Liver (tissue), 9 donors: ENCODE measurements around the gene CDC14A. TPM values are rescaled to one million over a fixed set of nuclear protein-coding genes. Genes with fewer than 3 reads are reported as not detected.

Experiments used
- DNase-seq: peaks from one replicate; pipeline ENCODE4 v3.0.0-alpha.2; 2017; ENCODE audit warnings: low spot score
- H3K27ac ChIP-seq, 2 donors: one replicate each; pipeline ENCODE4 v1.7.0; 2013; ENCODE audit warnings: inconsistent platforms in 2 of 2, low read length in 2 of 2, control low read depth in 1 of 2, low read depth in 1 of 2, mild to moderate bottlenecking in 1 of 2
- H3K27me3 ChIP-seq, 4 donors: one replicate each; pipeline versions ENCODE4 v1.6.1 to v1.7.0; 2013; ENCODE audit warnings: low read length in 3 of 4, inconsistent platforms in 1 of 4, mild to moderate bottlenecking in 1 of 4, moderate library complexity in 1 of 4; ENCODE audit not compliant: control insufficient read depth in 4 of 4, insufficient read depth in 4 of 4
- H3K36me3 ChIP-seq, 4 donors: one replicate each; pipeline versions ENCODE4 v1.6.1 to v1.7.0; 2013; ENCODE audit warnings: low read length in 3 of 4, mild to moderate bottlenecking in 3 of 4, low read depth in 1 of 4, moderate library complexity in 1 of 4; ENCODE audit not compliant: control insufficient read depth in 4 of 4, insufficient read depth in 3 of 4
- H3K4me1 ChIP-seq, 4 donors: one replicate each; pipeline versions ENCODE4 v1.6.1 to v1.7.0; 2013; ENCODE audit warnings: low read length in 3 of 4, mild to moderate bottlenecking in 3 of 4, moderate library complexity in 1 of 4; ENCODE audit not compliant: control insufficient read depth in 4 of 4, insufficient read depth in 4 of 4
- H3K4me3 ChIP-seq, 3 donors: one replicate each; pipeline versions ENCODE4 v1.6.1 to v1.7.0; 2013; ENCODE audit warnings: low read length in 3 of 3, control low read depth in 1 of 3, low read depth in 1 of 3, mild to moderate bottlenecking in 1 of 3
- H3K9ac ChIP-seq, 2 donors: one replicate each; pipeline ENCODE4 v1.7.0; 2013; ENCODE audit warnings: low read length in 2 of 2, mild to moderate bottlenecking in 2 of 2, moderate library complexity in 2 of 2, control low read depth in 1 of 2, low read depth in 1 of 2
- H3K9me3 ChIP-seq, 4 donors: one replicate each; pipeline versions ENCODE4 v1.6.1 to v1.7.0; 2013; ENCODE audit warnings: low read length in 3 of 4; ENCODE audit not compliant: control insufficient read depth in 4 of 4
- ATF3 ChIP-seq: IDR thresholded peaks from 2 replicates; pipeline ENCODE4 v1.6.1; 2016; ENCODE audit warnings: antibody characterized with exemption
- CTCF ChIP-seq: fragments of 150-350 bp; IDR thresholded peaks from 2 replicates; pipeline ENCODE4 v1.5.1; 2017; ENCODE audit warnings: improper control_type of control experiment, low read depth, low read length; ENCODE audit not compliant: missing input control
- EGR1 ChIP-seq, 2 donors: IDR thresholded peaks; 2 replicates each; pipeline ENCODE4 v1.6.1; 2016 to 2018; ENCODE audit warnings: antibody characterized with exemption in 2 of 2, low read depth in 2 of 2
- GABPA ChIP-seq, 2 donors: IDR thresholded peaks in 1 of 2; conservative IDR thresholded peaks in 1 of 2; 2 replicates each; pipeline ENCODE4 v1.6.1; 2016; ENCODE audit warnings: antibody characterized with exemption in 2 of 2, mild to moderate bottlenecking in 1 of 2, moderate library complexity in 1 of 2
- HNF4A ChIP-seq, 2 donors: conservative IDR thresholded peaks; 2 replicates each; pipeline ENCODE4 v1.6.1; 2016; ENCODE audit warnings: antibody characterized with exemption in 2 of 2, mild to moderate bottlenecking in 2 of 2
- JUND ChIP-seq, 2 donors: IDR thresholded peaks; 2 replicates each; pipeline ENCODE4 v1.6.1; 2016; ENCODE audit warnings: antibody characterized with exemption in 2 of 2
- MAX ChIP-seq: IDR thresholded peaks from 2 replicates; pipeline ENCODE4 v1.6.1; 2016; ENCODE audit warnings: antibody characterized with exemption
- NR2F2 ChIP-seq: IDR thresholded peaks from 2 replicates; pipeline ENCODE4 v1.6.1; 2016; ENCODE audit warnings: antibody characterized with exemption
- REST ChIP-seq: IDR thresholded peaks from 2 replicates; pipeline ENCODE4 v1.6.1; 2016; ENCODE audit warnings: antibody characterized with exemption, mild to moderate bottlenecking
- SP1 ChIP-seq: IDR thresholded peaks from 2 replicates; pipeline ENCODE4 v1.6.1; 2018; ENCODE audit warnings: antibody characterized with exemption, mild to moderate bottlenecking
- YY1 ChIP-seq: IDR thresholded peaks from 2 replicates; pipeline ENCODE4 v1.6.1; 2016; ENCODE audit warnings: antibody characterized with exemption, mild to moderate bottlenecking
- ZBTB33 ChIP-seq: IDR thresholded peaks from 2 replicates; pipeline ENCODE4 v1.6.1; 2016; ENCODE audit warnings: antibody characterized with exemption
- WGBS: extraction: QIAGEN DNeasy Blood & Tissue Kit; methylation state at CpG from one replicate; pipeline ENCODE4 v1.1.7; 2013; 5-methylcytosine and 5-hydroxymethylcytosine counted together
- polyA plus RNA-seq, 2 donors: library from polyadenylated mRNA; stranded (reverse) in 1 of 2; unstranded in 1 of 2; fragments of 200-250 nt in 1 of 2; fragments of >200 nt in 1 of 2; fragmentation: Nextera tagmentation in 1 of 2; extraction: Ambion mirVana in 1 of 2; gene quantifications; one replicate each; pipeline versions ENCODE4 v1.2.1 to v1.2.3, GENCODE V29; 2013 to 2015
- total RNA-seq, 2 donors: library from RNA; depleted of rRNA; stranded (reverse); fragments of >200 nt; gene quantifications; one replicate each; pipeline ENCODE4 v1.2.3, GENCODE V29; 2014
- donor health status: healthy.
- donor health status: healthy.
- donor health status: healthy.
- donor health status: healthy.
- donor health status: healthy.

Gene CDC14A
- total and polyA plus RNA-seq, 4 donors = 0.39 to 4.1 (median 2.6) TPM

GRCh38 chr1:100511773-100512172, 159.5 kb downstream of the CDC14A start:
- WGBS = 77% methylated on average over 5 of the region's 5 CpGs
- no peak for DNase-seq
- Histone ChIP-seq H3K27me3 (no peaks in the 10 kb centered on the region), H3K4me3 (no peak overlapping the region), H3K27ac (no peak overlapping the region), H3K36me3 (no peaks in the 10 kb centered on the region), H3K9me3 (no peaks in the 10 kb centered on the region), H3K9ac (no peak overlapping the region), H3K4me1 (peaks cover 5 to 12% (median 7%) of the 10 kb centered on the region in 4 donors)
- no peak for TF ChIP-seq HNF4A (conservative IDR thresholded peaks at IDR 0.05)
- TF ChIP-seq REST = no peak
- TF ChIP-seq EGR1 (IDR thresholded peaks at IDR 0.05; ENCODE audit: low read depth in 2 of 2) = no peak
- TF ChIP-seq MAX = no peak
- TF ChIP-seq YY1 = no peak
- no peak for TF ChIP-seq ZBTB33

GRCh38 chr1:100512803-100513352, 160.6 kb downstream of the CDC14A start:
- Histone ChIP-seq H3K27ac (no peak overlapping the region), H3K27me3 (no peaks in the 10 kb centered on the region), H3K9ac (no peak overlapping the region), H3K4me1 (peaks cover 6 to 16% (median 12%) of the 10 kb centered on the region in 4 donors), H3K4me3 (no peak overlapping the region), H3K36me3 (no peaks in the 10 kb centered on the region), H3K9me3 (no peaks in the 10 kb centered on the region)
- TF ChIP-seq JUND (IDR thresholded peaks at IDR 0.05) = no peak
- TF ChIP-seq EGR1 (IDR thresholded peaks at IDR 0.05; ENCODE audit: low read depth in 2 of 2) = no peak
- TF ChIP-seq ATF3 = no peak
- no peak for DNase-seq

- Histone ChIP-seq H3K36me3 (no peaks in the 10 kb centered on the region), H3K27me3 (no peaks in the 10 kb centered on the region), H3K27ac (peak overlapping the region in 1 of 2 donors; percentile 60), H3K9me3 (no peaks in the 10 kb centered on the region), H3K4me1 (peaks cover 6 to 16% (median 12%) of the 10 kb centered on the region in 4 donors), H3K4me3 (no peak overlapping the region), H3K9ac (no peak overlapping the region)
- 78% methylated on average over 5 of the region's 5 CpGs for WGBS
- DNase-seq = no peak
- no peak for TF ChIP-seq CTCF
- TF ChIP-seq NR2F2 = no peak
- TF ChIP-seq ZBTB33 = no peak
- TF ChIP-seq REST = no peak
- TF ChIP-seq SP1 = no peak
- no peak for TF ChIP-seq HNF4A (conservative IDR thresholded peaks at IDR 0.05)
- TF ChIP-seq GABPA (IDR thresholded peaks at IDR 0.05 in 1 of 2, conservative IDR thresholded peaks at IDR 0.05 in 1 of 2) = no peak
These were observed 164.6 kb downstream of the CDC14A start for GRCh38 chr1:100516857-100517256.
